GM12878 (cell line): Measurements from ENCODE around the gene PEX16. TPM values are rescaled to one million over a fixed set of nuclear protein-coding genes. Genes with fewer than 3 reads are reported as not detected.

Experiments used
- ATAC-seq: fragments of 200-7000 bp; cut with Tn5 transposase; 3 replicates; pipeline ENCODE4 v1.9.1; 2020; ENCODE audit warnings: mild to moderate bottlenecking, moderate library complexity
- BruUV-seq: library from RNA; stranded (reverse); fragments of 400-500 nt; replicated peaks from 2 replicates; lab custom pipeline; 2021; lab: Mats Ljungman, UMichigan
- CTCF ChIA-PET: fragments of 300-600 bp; sonication (Branson Sonifier 250); formaldehyde crosslinking; extraction: SDS; loops from one replicate; lab custom pipeline; 2021; ENCODE audit warnings: inconsistent platforms; lab: Yijun Ruan, JAX
- POLR2A ChIA-PET: fragments of 350-600 bp; formaldehyde crosslinking; extraction: SDS; loops from one replicate; lab custom pipeline; 2021; ENCODE audit warnings: inconsistent platforms; lab: Charles Lee
- RAD21 ChIA-PET: fragments of 300-600 bp; sonication (Branson Sonifier 250); formaldehyde crosslinking; loops from one replicate; lab custom pipeline; 2023; ENCODE audit warnings: antibody characterized with exemption; ENCODE audit not compliant: unreplicated experiment; lab: Charles Lee
- SMC1A ChIA-PET: fragments of 300-600 bp; sonication (Branson Sonifier 250); formaldehyde crosslinking; loops from one replicate; lab custom pipeline; 2023; ENCODE audit not compliant: unreplicated experiment, uncharacterized antibody; lab: Charles Lee
- DNase-seq: peaks from one replicate; pipeline ENCODE4 v3.0.0-alpha.2; 2011; ENCODE audit warnings: low read depth, low spot score
- FAIRE-seq: peaks from 3 replicates; lab custom pipeline; 2011; peaks lifted over from hg19 to GRCh38; lab: Jason Lieb, UNC
- H2AFZ ChIP-seq: 2 replicates; pipeline ENCODE4 v1.6.0; 2011; ENCODE audit warnings: low read depth, low read length, control low read depth; ENCODE audit not compliant: control insufficient read depth
- H3K27ac ChIP-seq: 2 replicates; pipeline ENCODE4 v1.5.1; 2011; ENCODE audit warnings: control low read depth; ENCODE audit not compliant: control insufficient read depth, insufficient read depth
- H3K27me3 ChIP-seq, 2 experiments: replicated peaks in 1 of 2; 2 replicates each; pipeline versions ENCODE4 v1.6.0 to v1.6.1; 2011; ENCODE audit warnings: low read length in 1 of 2; ENCODE audit not compliant: control insufficient read depth in 2 of 2, insufficient read depth in 2 of 2
- H3K36me3 ChIP-seq, 2 experiments: 2 replicates each; pipeline ENCODE4 v1.5.1; 2011; ENCODE audit warnings: low read length in 1 of 2; ENCODE audit not compliant: control insufficient read depth in 2 of 2, insufficient read depth in 2 of 2
- H3K4me1 ChIP-seq: 2 replicates; pipeline ENCODE4 v1.6.1; 2011; ENCODE audit warnings: mild to moderate bottlenecking, low read length, moderate library complexity, mixed read lengths; ENCODE audit not compliant: control insufficient read depth, insufficient read depth
- H3K4me2 ChIP-seq: 2 replicates; pipeline ENCODE4 v1.6.0; 2011; ENCODE audit warnings: control low read depth; ENCODE audit not compliant: control insufficient read depth, insufficient read depth
- H3K4me3 ChIP-seq: fragments of 200-600 bp; sonication (generic); 2 replicates; pipeline ENCODE4 v1.5.1; 2016
- H3K79me2 ChIP-seq: 2 replicates; pipeline ENCODE4 v1.6.0; 2011; ENCODE audit warnings: low read length; ENCODE audit not compliant: control insufficient read depth, insufficient read depth
- H3K9ac ChIP-seq: 2 replicates; pipeline ENCODE4 v1.8.0; 2011; ENCODE audit warnings: low read length, control low read depth, mixed read lengths; ENCODE audit not compliant: control insufficient read depth, insufficient read depth
- H3K9me3 ChIP-seq: replicated peaks from 3 replicates; pipeline ENCODE4 v1.5.1; 2011; ENCODE audit warnings: mild to moderate bottlenecking, low read length; ENCODE audit not compliant: control insufficient read depth, insufficient read depth
- H4K20me1 ChIP-seq: 2 replicates; pipeline ENCODE4 v1.6.0; 2011; ENCODE audit not compliant: control insufficient read depth, insufficient read depth
- ATF7 ChIP-seq: fragments of 450-650 bp; IDR thresholded peaks from 2 replicates; pipeline ENCODE4 v1.6.1; 2016; ENCODE audit warnings: low read depth, mild to moderate bottlenecking
- E2F8 ChIP-seq: fragments of 450-650 bp; IDR thresholded peaks from 2 replicates; pipeline ENCODE4 v1.6.1; 2018; ENCODE audit warnings: mild to moderate bottlenecking, low read depth, moderate library complexity; ENCODE audit not compliant: partially characterized antibody
- EP300 ChIP-seq, 2 experiments: fragments of 150-350 bp in 1 of 2; IDR thresholded peaks; 2 replicates each; pipeline ENCODE4 v1.6.1; 2011 to 2012; ENCODE audit warnings: low read depth in 2 of 2, low read length in 2 of 2, borderline replicate concordance in 1 of 2, improper control_type of control experiment in 1 of 2, inconsistent platforms in 1 of 2; ENCODE audit not compliant: control insufficient read depth in 1 of 2
- IRF5 ChIP-seq: fragments of 450-650 bp; IDR thresholded peaks from 2 replicates; pipeline ENCODE4 v1.6.1; 2017; ENCODE audit warnings: borderline replicate concordance
- JUND ChIP-seq: IDR thresholded peaks from 2 replicates; pipeline ENCODE4 v1.6.1; 2012; ENCODE audit warnings: low read depth, mild to moderate bottlenecking, low read length, improper control_type of control experiment, moderate library complexity
- SMAD5 ChIP-seq: IDR thresholded peaks from 2 replicates; pipeline ENCODE4 v1.6.1; 2016; ENCODE audit warnings: antibody characterized with exemption, low read depth
- SPI1 ChIP-seq: IDR thresholded peaks from 2 replicates; pipeline ENCODE4 v1.6.1; 2011; ENCODE audit warnings: low read depth, mild to moderate bottlenecking, low read length, moderate library complexity, borderline replicate concordance; ENCODE audit not compliant: insufficient read depth
- TARDBP ChIP-seq: IDR thresholded peaks from 2 replicates; pipeline ENCODE4 v1.6.1; 2016; ENCODE audit warnings: borderline replicate concordance
- ZNF592 ChIP-seq: fragments of 450-650 bp; IDR thresholded peaks from 2 replicates; pipeline ENCODE4 v1.6.1; 2017; ENCODE audit warnings: mild to moderate bottlenecking, moderate library complexity
- WGBS: methylation state at CpG from one replicate; pipeline ENCODE4 v1.1.6; 2016; ENCODE audit warnings: low lambda C conversion rate; ENCODE audit not compliant: insufficient replicate concordance, insufficient coverage; ENCODE audit errors: missing lambda C conversion rate; 5-methylcytosine and 5-hydroxymethylcytosine counted together
- in situ Hi-C: fragments of 300-500 bp; cut with MboI; formaldehyde crosslinking; loops from 9 replicates; pipeline ENCODE4 v1.14.3; 2018; ENCODE audit warnings: mixed read lengths
- intact Hi-C: fragments of 100-400 bp; cut with micrococcal nuclease; formaldehyde crosslinking; loops from one replicate; pipeline ENCODE4 v1.14.2; 2022; ENCODE audit not compliant: unreplicated experiment
- polyA plus RNA-seq, 11 experiments: library from polyadenylated mRNA; depleted of rRNA in 4 of 11; unstranded in 6 of 11; stranded (reverse) in 5 of 11; fragments of >200 nt; fragmentation: Nextera tagmentation in 4 of 11; fragmentation: Illumina TruSeq in 1 of 11; extraction: Ambion mirVana in 4 of 11; extraction: Trizol in 1 of 11; gene quantifications; 1 replicate in 1 of 11; 2 replicates in 10 of 11; pipeline versions ENCODE4 v1.2.1 to v1.2.3, GENCODE V29; 2011 to 2016; ENCODE audit warnings: inconsistent platforms in 2 of 11, missing spikeins in 2 of 11, low read depth in 1 of 11
- total RNA-seq, 4 experiments: library from RNA; depleted of rRNA in 3 of 4; stranded (reverse); fragments of >200 nt in 3 of 4; fragmentation: Illumina TruSeq in 1 of 4; extraction: Trizol in 1 of 4; gene quantifications; 2 replicates each; pipeline versions ENCODE4 v1.2.1 to v1.2.3, GENCODE V29; 2013 to 2021

Gene PEX16
- total and polyA plus RNA-seq, 10 of the 15 experiments (the other 5 are each of a cell fraction or from before 2014, with no cell fraction given) = 1.4 to 53.5 (median 27.6) TPM

- TF ChIP-seq ZNF592 (no peak), TARDBP (no peak)
Observed at GRCh38 chr11:45887587-45887986, 30.1 kb downstream of the PEX16 start (continued).

- ChIA-PET RAD21 (no interaction called here), CTCF (no interaction called here), POLR2A (no interaction called here), SMC1A (interaction anchor here (0.9 kb wide), 1 partner anchor 45 kb away, joined by 3 read pairs; no protein-coding TSS in a partner anchor)
- H3K79me2 ChIP-seq = no peaks in the 10 kb centered on the region
- ATAC-seq (no peak), DNase-seq (no peak), FAIRE-seq (no peak)
- no TSS peak for BruUV-seq
- no peak overlapping the region for H2AFZ ChIP-seq
- in situ Hi-C loops (no loop called here), intact Hi-C loops (no loop called here)
- H3K9me3 ChIP-seq = no peaks in the 10 kb centered on the region
- 90% methylated on average over 4 of the region's 4 CpGs for WGBS
- H3K4me3 ChIP-seq = no peak overlapping the region
- H3K4me1 ChIP-seq = no peaks in the 10 kb centered on the region
- peaks cover 3% of the 10 kb centered on the region; the same call in 1 of the 2 replicates for H4K20me1 ChIP-seq
- no peak overlapping the region for H3K27ac ChIP-seq
- H3K36me3 ChIP-seq = no peaks in the 10 kb centered on the region
- no peak overlapping the region for H3K4me2 ChIP-seq
- H3K9ac ChIP-seq = no peak overlapping the region
- H3K27me3 ChIP-seq = no peaks in the 10 kb centered on the region
- TF ChIP-seq JUND (no peak), E2F8 (no peak), SMAD5 (no peak), SPI1 (no peak), ATF7 (no peak), IRF5 (no peak), EP300 (IDR thresholded peaks at IDR 0.05; ENCODE audit: borderline replicate concordance in 1 of 2, control insufficient read depth in 1 of 2, low read depth in 2 of 2, low read length in 2 of 2) (no peak)
Observed at GRCh38 chr11:45886816-45887520, 30.7 kb downstream of the PEX16 start.
